ENCODE measurements around the gene NLRP14.

The NLRP14 gene

GRCh38 chr11:7060868-7061267, 40.6 kb downstream of the NLRP14 start (continued):
- no peak for TF ChIP-seq ZFP30 (CRISPR knock-in tag; IDR thresholded peaks at IDR 0.05)
- TF ChIP-seq ARNTL (CRISPR knock-in tag; IDR thresholded peaks at IDR 0.05; ENCODE audit: borderline replicate concordance, low read depth): no peak

DNA sequence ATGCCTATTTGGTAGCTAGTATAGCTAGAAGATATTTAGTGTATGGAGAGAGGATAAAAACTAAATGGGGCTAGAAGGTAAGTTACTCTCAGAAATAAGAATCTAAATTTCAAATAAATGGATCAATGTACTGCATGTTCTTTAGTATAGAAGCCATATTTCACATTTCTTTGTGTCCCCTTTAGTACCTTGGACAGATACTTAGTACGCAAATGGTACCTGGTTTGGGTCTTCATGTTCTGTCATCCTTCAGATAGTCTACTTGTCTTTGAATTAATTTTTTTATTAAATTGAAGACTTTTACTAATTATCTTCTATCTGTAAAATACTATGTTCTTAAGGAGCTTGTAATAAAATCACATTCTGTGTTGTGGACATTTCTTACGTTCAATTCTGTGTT, 42.3 kb downstream of the NLRP14 start:
- no peak for ATAC-seq
- TF ChIP-seq TOX (CRISPR knock-in tag; IDR thresholded peaks at IDR 0.05; ENCODE audit: borderline replicate concordance): no peak
- no peak for TF ChIP-seq ZNF8 (CRISPR knock-in tag; IDR thresholded peaks at IDR 0.05)
- TF ChIP-seq ZNF565 (CRISPR knock-in tag; conservative IDR thresholded peaks at IDR 0.05; ENCODE audit: low read depth): no peak
- no peak for TF ChIP-seq PPARA (CRISPR knock-in tag; IDR thresholded peaks at IDR 0.05; ENCODE audit: borderline replicate concordance)
- no peak for TF ChIP-seq GLIS3 (CRISPR knock-in tag; IDR thresholded peaks at IDR 0.05)

- no peak for ATAC-seq
- no peak for TF ChIP-seq ZFP30 (CRISPR knock-in tag; IDR thresholded peaks at IDR 0.05)
- no peak for TF ChIP-seq ZFP3 (CRISPR knock-in tag; IDR thresholded peaks at IDR 0.05)
- no peak for TF ChIP-seq CSDC2 (CRISPR knock-in tag; IDR thresholded peaks at IDR 0.05)
- no peak for TF ChIP-seq OSR1 (CRISPR knock-in tag; IDR thresholded peaks at IDR 0.05)
- TF ChIP-seq CREB5 (CRISPR knock-in tag; IDR thresholded peaks at IDR 0.05; ENCODE audit: low read depth): no peak
- TF ChIP-seq, protein P1, sequence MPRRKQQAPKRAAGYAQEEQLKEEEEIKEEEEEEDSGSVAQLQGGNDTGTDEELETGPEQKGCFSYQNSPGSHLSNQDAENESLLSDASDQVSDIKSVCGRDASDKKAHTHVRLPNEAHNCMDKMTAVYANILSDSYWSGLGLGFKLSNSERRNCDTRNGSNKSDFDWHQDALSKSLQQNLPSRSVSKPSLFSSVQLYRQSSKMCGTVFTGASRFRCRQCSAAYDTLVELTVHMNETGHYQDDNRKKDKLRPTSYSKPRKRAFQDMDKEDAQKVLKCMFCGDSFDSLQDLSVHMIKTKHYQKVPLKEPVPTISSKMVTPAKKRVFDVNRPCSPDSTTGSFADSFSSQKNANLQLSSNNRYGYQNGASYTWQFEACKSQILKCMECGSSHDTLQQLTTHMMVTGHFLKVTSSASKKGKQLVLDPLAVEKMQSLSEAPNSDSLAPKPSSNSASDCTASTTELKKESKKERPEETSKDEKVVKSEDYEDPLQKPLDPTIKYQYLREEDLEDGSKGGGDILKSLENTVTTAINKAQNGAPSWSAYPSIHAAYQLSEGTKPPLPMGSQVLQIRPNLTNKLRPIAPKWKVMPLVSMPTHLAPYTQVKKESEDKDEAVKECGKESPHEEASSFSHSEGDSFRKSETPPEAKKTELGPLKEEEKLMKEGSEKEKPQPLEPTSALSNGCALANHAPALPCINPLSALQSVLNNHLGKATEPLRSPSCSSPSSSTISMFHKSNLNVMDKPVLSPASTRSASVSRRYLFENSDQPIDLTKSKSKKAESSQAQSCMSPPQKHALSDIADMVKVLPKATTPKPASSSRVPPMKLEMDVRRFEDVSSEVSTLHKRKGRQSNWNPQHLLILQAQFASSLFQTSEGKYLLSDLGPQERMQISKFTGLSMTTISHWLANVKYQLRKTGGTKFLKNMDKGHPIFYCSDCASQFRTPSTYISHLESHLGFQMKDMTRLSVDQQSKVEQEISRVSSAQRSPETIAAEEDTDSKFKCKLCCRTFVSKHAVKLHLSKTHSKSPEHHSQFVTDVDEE (CRISPR knock-in tag; IDR thresholded peaks at IDR 0.05): no peak
- no peak for TF ChIP-seq TCF4 (CRISPR knock-in tag; IDR thresholded peaks at IDR 0.05; ENCODE audit: borderline replicate concordance)
- TF ChIP-seq, protein P2, sequence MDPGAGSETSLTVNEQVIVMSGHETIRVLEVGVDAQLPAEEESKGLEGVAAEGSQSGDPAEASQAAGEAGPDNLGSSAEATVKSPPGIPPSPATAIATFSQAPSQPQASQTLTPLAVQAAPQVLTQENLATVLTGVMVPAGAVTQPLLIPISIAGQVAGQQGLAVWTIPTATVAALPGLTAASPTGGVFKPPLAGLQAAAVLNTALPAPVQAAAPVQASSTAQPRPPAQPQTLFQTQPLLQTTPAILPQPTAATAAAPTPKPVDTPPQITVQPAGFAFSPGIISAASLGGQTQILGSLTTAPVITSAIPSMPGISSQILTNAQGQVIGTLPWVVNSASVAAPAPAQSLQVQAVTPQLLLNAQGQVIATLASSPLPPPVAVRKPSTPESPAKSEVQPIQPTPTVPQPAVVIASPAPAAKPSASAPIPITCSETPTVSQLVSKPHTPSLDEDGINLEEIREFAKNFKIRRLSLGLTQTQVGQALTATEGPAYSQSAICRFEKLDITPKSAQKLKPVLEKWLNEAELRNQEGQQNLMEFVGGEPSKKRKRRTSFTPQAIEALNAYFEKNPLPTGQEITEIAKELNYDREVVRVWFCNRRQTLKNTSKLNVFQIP (CRISPR knock-in tag; IDR thresholded peaks at IDR 0.05; ENCODE audit: borderline replicate concordance, low read depth): no peak
- TF ChIP-seq ZNF565 (CRISPR knock-in tag; conservative IDR thresholded peaks at IDR 0.05; ENCODE audit: low read depth): no peak
- no peak for TF ChIP-seq PATZ1 (CRISPR knock-in tag; IDR thresholded peaks at IDR 0.05; ENCODE audit: borderline replicate concordance)
These were observed 52.2 kb downstream of the NLRP14 start for GRCh38 chr11:7072401-7073028.

DNA sequence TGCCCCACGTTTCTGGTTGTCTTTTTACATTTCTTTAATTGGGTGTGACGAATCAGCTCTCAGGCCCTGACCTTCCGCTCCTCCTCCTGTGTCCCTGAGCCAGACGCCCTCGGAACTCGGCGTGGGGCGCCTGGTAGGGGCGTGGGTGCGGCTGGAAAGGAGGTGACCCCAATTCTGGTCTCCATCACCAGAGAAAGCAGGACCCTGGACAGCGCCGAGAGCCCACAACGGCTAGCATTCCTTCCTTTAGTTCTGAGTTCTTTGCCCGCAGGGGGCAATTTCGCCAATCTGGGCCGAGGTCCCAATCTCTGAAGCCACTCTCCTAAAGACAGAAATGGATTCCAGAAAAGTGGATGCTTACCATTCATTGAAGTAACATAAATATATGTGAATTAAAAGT, 56.8 kb downstream of the NLRP14 start:
- TF ChIP-seq TOX (CRISPR knock-in tag; IDR thresholded peaks at IDR 0.05; ENCODE audit: borderline replicate concordance) (no peak), ZFP30 (CRISPR knock-in tag; IDR thresholded peaks at IDR 0.05) (no peak), ZNF70 (CRISPR knock-in tag; IDR thresholded peaks at IDR 0.05) (no peak), TCF4 (CRISPR knock-in tag; IDR thresholded peaks at IDR 0.05; ENCODE audit: borderline replicate concordance) (no peak), OSR1 (CRISPR knock-in tag; IDR thresholded peaks at IDR 0.05) (no peak), ZNF8 (CRISPR knock-in tag; IDR thresholded peaks at IDR 0.05) (no peak), ZFP3 (CRISPR knock-in tag; IDR thresholded peaks at IDR 0.05) (no peak), CREB5 (CRISPR knock-in tag; IDR thresholded peaks at IDR 0.05; ENCODE audit: low read depth) (no peak), GLIS3 (CRISPR knock-in tag; IDR thresholded peaks at IDR 0.05) (no peak)
- TF ChIP-seq, protein P1 (CRISPR knock-in tag; IDR thresholded peaks at IDR 0.05): no peak
- TF ChIP-seq, protein P2 (CRISPR knock-in tag; IDR thresholded peaks at IDR 0.05; ENCODE audit: borderline replicate concordance, low read depth): no peak
- no peak for ATAC-seq
